ENCODE results near the gene FLCN.
"Not testable (repeated sequence)": the region's sequence is repeated elsewhere in the genome, so short reads cannot be mapped to it uniquely, and the experiment has no call there.

The FLCN gene

GRCh38 chr17:17186551-17187505, 50.1 kb downstream of the FLCN start:
- no peak for DNase-seq

GRCh38 chr17:17186051-17186450, 50.9 kb downstream of the FLCN start:
- no peak for DNase-seq

- DNase-seq: not testable (repeated sequence)
Measured at GRCh38 chr17:17184985-17185757, 51.8 kb downstream of the FLCN start.

- no peak for DNase-seq
Measured at GRCh38 chr17:17183744-17184143, 53.2 kb downstream of the FLCN start.

GRCh38 chr17:17182598-17183136, 54.3 kb downstream of the FLCN start:
- no peak for DNase-seq

GRCh38 chr17:17181666-17182597, 55.0 kb downstream of the FLCN start:
- DNase-seq: no peak

GRCh38 chr17:17180741-17181525, 56.0 kb downstream of the FLCN start:
- DNase-seq: no peak

GRCh38 chr17:17180141-17180603, 56.8 kb downstream of the FLCN start:
- peak in 31 of 58 donors; percentile 9 to 80 (median 33) for DNase-seq

GRCh38 chr17:17179371-17179827, 57.6 kb downstream of the FLCN start:
- no peak for DNase-seq

GRCh38 chr17:17177176-17177575, 59.8 kb downstream of the FLCN start:
- DNase-seq: no peak

- no peak for DNase-seq
Measured at GRCh38 chr17:17176341-17176740, 60.6 kb downstream of the FLCN start.

GRCh38 chr17:17175917-17176316, 61.1 kb downstream of the FLCN start:
- DNase-seq: no peak

GRCh38 chr17:17175340-17175739, 61.6 kb downstream of the FLCN start:
- no peak for DNase-seq

- no peak for DNase-seq
Measured at GRCh38 chr17:17173921-17174320, 63.0 kb downstream of the FLCN start.

- DNase-seq: no peak
Measured at GRCh38 chr17:17172990-17173389, 64.0 kb downstream of the FLCN start.

- DNase-seq: no peak
Measured at GRCh38 chr17:17172001-17172939, 64.7 kb downstream of the FLCN start.

GRCh38 chr17:17171186-17171585, 65.8 kb downstream of the FLCN start:
- DNase-seq: no peak

- DNase-seq: no peak
Measured at GRCh38 chr17:17170346-17170985, 66.5 kb downstream of the FLCN start.
